Breast epithelium (tissue), 3 donors: Measurements from ENCODE around the gene ISL2.

Experiments
- CTCF ChIP-seq, 3 donors: fragments of 450-650 bp; IDR thresholded peaks; one replicate each; pipeline ENCODE4 v1.5.1; 2016 to 2017; ENCODE audit warnings: antibody characterized with exemption in 3 of 3, mild to moderate bottlenecking in 3 of 3, moderate library complexity in 3 of 3
- POLR2A ChIP-seq: fragments of 450-650 bp; IDR thresholded peaks from one replicate; pipeline ENCODE4 v1.6.1; 2016; ENCODE audit warnings: antibody characterized with exemption, mild to moderate bottlenecking, moderate library complexity
- POLR2AphosphoS5 ChIP-seq, 3 donors: sonication (generic); formaldehyde crosslinking; IDR thresholded peaks; one replicate each; pipeline ENCODE4 v1.6.1; 2017; ENCODE audit warnings: antibody characterized with exemption in 3 of 3

GRCh38 chr15:76345583-76345879, 9.0 kb downstream of the ISL2 start:
- TF ChIP-seq POLR2AphosphoS5 (IDR thresholded peaks at IDR 0.05) (no peak), CTCF (IDR thresholded peaks at IDR 0.05) (no peak), POLR2A (no peak)
